Cardiac septum (tissue), 1 donor: ENCODE data around the gene SRRM3. TPM values are rescaled to one million over a fixed set of nuclear protein-coding genes. Genes with fewer than 3 reads are reported as not detected.
"Not testable (repeated sequence)": the region's sequence is repeated elsewhere in the genome, so short reads cannot be mapped to it uniquely, and the experiment has no call there.

ENCODE experiments used
- DNase-seq: peaks from one replicate; pipeline ENCODE4 v3.0.0-alpha.2; 2020; ENCODE audit warnings: low spot score
- intact Hi-C: fragments of 100-400 bp; cut with DNase I; formaldehyde crosslinking; loops from one replicate; pipeline ENCODE4 v1.14.0; 2022
- total RNA-seq: library from RNA; stranded (reverse); fragmentation: NEBNext Ultra II Directional; extraction: Animal tissue kit (Norgen Biotek cat#: 25700); gene quantifications from one replicate; pipeline ENCODE4 v1.2.1, GENCODE V29; 2021
- donor health status: DM: no; HTN: no; CAD: no.

Gene SRRM3
- total RNA-seq, 1 donor from 2014 or later: 7.6 TPM

- intact Hi-C loops: no loop called here
- DNase-seq: no peak
These were observed 53.1 kb downstream of the SRRM3 start for GRCh38 chr7:76254781-76255180.

- no peak for DNase-seq
- intact Hi-C loops: no loop called here
These were observed 56.3 kb downstream of the SRRM3 start for GRCh38 chr7:76257973-76258372.

GRCh38 chr7:76259124-76260093 lies 57.7 kb downstream of the SRRM3 start:
- DNase-seq: no peak
- intact Hi-C loops: no loop called here

- DNase-seq: no peak
- intact Hi-C loops: no loop called here
These were observed 58.5 kb downstream of the SRRM3 start for GRCh38 chr7:76260171-76260703.

- DNase-seq: no peak
- intact Hi-C loops: no loop called here
These were observed 59.6 kb downstream of the SRRM3 start for GRCh38 chr7:76261329-76261728.

GRCh38 chr7:76261931-76262330 lies 60.2 kb downstream of the SRRM3 start:
- no peak for DNase-seq
- intact Hi-C loops: loop anchor here (2.0 kb wide), 1 partner anchor 83 kb away; no protein-coding TSS in a partner anchor

- intact Hi-C loops: loop anchor here (2.0 kb wide), 1 partner anchor 84 kb away; no protein-coding TSS in a partner anchor
- DNase-seq: no peak
These were observed 61.1 kb downstream of the SRRM3 start for GRCh38 chr7:76262683-76263402.

GRCh38 chr7:76265299-76265698 lies 63.6 kb downstream of the SRRM3 start:
- intact Hi-C loops: no loop called here
- DNase-seq: no peak

GRCh38 chr7:76267107-76267893 lies 65.6 kb downstream of the SRRM3 start:
- intact Hi-C loops: no loop called here
- DNase-seq: no peak

- intact Hi-C loops: no loop called here
- no peak for DNase-seq
These were observed 66.1 kb downstream of the SRRM3 start for GRCh38 chr7:76267894-76268183.

GRCh38 chr7:76268376-76268775 lies 66.7 kb downstream of the SRRM3 start:
- intact Hi-C loops: no loop called here

GRCh38 chr7:76269895-76270294 lies 68.2 kb downstream of the SRRM3 start:
- DNase-seq: no peak
- intact Hi-C loops: loop anchor here (5.0 kb wide), 1 partner anchor 83 kb away; no protein-coding TSS in a partner anchor

More at GRCh38 chr7:76268376-76268775, 66.7 kb downstream of the SRRM3 start:
- DNase-seq: no peak

- not testable (repeated sequence) for DNase-seq
- intact Hi-C loops: loop anchor here (5.0 kb wide), 1 partner anchor 84 kb away; no protein-coding TSS in a partner anchor
These were observed 69.7 kb downstream of the SRRM3 start for GRCh38 chr7:76271384-76271783.

GRCh38 chr7:76272142-76272541 lies 70.4 kb downstream of the SRRM3 start:
- intact Hi-C loops: loop anchor here (5.0 kb wide), 1 partner anchor 85 kb away; no protein-coding TSS in a partner anchor
- DNase-seq: no peak

GRCh38 chr7:76272851-76273497 lies 71.3 kb downstream of the SRRM3 start:
- intact Hi-C loops: loop anchor here (5.0 kb wide), 1 partner anchor 86 kb away; no protein-coding TSS in a partner anchor
- no peak for DNase-seq

GRCh38 chr7:76273503-76273902 lies 71.8 kb downstream of the SRRM3 start:
- intact Hi-C loops: loop anchor here (5.0 kb wide), 1 partner anchor 86 kb away; no protein-coding TSS in a partner anchor
- no peak for DNase-seq

GRCh38 chr7:76278540-76278939 lies 76.8 kb downstream of the SRRM3 start:
- no peak for DNase-seq
- intact Hi-C loops: no loop called here

GRCh38 chr7:76280408-76280807 lies 78.7 kb downstream of the SRRM3 start:
- DNase-seq: no peak
- intact Hi-C loops: no loop called here
